Panc1 (cell line): ENCODE measurements around the gene PKNOX2.

Source experiments
- POLR2AphosphoS5 ChIP-seq: IDR thresholded peaks from 2 replicates; pipeline ENCODE4 v1.6.1; 2012; ENCODE audit warnings: mild to moderate bottlenecking, low read depth, low read length, moderate library complexity
- TF ChIP-seq, protein P1 (sequence below): fragments of 450-650 bp; IDR thresholded peaks from 2 replicates; pipeline ENCODE4 v1.5.1; 2017; ENCODE audit warnings: mild to moderate bottlenecking

DNA sequence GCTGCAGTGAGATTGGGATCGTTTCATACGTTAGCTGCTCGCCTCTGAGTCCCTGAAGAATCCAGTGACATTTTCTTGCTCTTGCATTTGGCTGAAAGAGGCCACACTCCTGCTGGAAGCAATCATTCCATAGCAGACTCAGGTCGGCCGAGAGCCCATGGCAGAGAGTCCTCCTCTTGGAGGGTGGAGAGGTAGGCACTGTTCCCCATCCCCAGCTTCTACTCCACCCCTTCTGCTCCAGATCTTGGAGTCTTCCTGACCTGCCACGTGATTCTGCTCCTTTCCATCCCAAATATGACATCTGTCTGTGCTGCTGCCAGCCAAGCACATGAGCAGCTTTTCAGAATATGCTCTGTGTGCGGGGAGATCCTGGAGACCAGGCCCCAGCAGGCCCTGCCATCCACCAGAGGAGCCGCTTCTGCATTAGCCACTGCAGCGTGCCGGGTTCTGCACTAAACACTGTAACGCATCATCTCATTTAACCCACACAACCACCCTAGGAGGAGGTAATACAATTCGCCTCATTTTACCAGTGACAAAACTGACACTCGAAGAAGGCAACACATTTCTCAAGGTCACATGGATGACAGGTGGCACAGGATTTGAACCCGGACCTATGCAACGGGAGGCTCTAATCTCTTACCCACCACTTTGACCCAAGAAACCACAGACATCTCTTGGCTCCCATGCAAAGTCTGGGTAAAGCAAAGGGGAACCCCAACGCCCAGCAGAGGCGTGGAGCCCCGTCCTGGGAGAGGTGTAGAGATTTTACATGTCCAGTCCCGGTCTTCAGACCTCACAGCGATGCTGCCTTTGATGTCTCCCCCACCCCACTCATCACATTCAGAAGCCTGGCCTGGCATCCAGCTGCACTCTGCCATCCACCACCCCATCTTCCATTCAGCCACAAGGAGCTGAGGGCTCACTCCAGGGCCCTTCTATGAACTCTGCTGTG lies 252.7 kb downstream of the PKNOX2 start:
- TF ChIP-seq, protein P1, sequence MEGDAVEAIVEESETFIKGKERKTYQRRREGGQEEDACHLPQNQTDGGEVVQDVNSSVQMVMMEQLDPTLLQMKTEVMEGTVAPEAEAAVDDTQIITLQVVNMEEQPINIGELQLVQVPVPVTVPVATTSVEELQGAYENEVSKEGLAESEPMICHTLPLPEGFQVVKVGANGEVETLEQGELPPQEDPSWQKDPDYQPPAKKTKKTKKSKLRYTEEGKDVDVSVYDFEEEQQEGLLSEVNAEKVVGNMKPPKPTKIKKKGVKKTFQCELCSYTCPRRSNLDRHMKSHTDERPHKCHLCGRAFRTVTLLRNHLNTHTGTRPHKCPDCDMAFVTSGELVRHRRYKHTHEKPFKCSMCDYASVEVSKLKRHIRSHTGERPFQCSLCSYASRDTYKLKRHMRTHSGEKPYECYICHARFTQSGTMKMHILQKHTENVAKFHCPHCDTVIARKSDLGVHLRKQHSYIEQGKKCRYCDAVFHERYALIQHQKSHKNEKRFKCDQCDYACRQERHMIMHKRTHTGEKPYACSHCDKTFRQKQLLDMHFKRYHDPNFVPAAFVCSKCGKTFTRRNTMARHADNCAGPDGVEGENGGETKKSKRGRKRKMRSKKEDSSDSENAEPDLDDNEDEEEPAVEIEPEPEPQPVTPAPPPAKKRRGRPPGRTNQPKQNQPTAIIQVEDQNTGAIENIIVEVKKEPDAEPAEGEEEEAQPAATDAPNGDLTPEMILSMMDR: no peak
- TF ChIP-seq POLR2AphosphoS5: no peak
